Breast epithelium (tissue), 3 donors: ENCODE data around the gene IL18RAP.

ENCODE experiments used
- CTCF ChIP-seq, 3 donors: fragments of 450-650 bp; IDR thresholded peaks; one replicate each; pipeline ENCODE4 v1.5.1; 2016 to 2017; ENCODE audit warnings: antibody characterized with exemption in 3 of 3, mild to moderate bottlenecking in 3 of 3, moderate library complexity in 3 of 3
- POLR2A ChIP-seq: fragments of 450-650 bp; IDR thresholded peaks from one replicate; pipeline ENCODE4 v1.6.1; 2016; ENCODE audit warnings: antibody characterized with exemption, mild to moderate bottlenecking, moderate library complexity
- POLR2AphosphoS5 ChIP-seq, 3 donors: sonication (generic); formaldehyde crosslinking; IDR thresholded peaks; one replicate each; pipeline ENCODE4 v1.6.1; 2017; ENCODE audit warnings: antibody characterized with exemption in 3 of 3

GRCh38 chr2:102383722-102384121, 39.2 kb upstream of the IL18RAP start:
- TF ChIP-seq CTCF (IDR thresholded peaks at IDR 0.05) (no peak), POLR2A (no peak), POLR2AphosphoS5 (IDR thresholded peaks at IDR 0.05) (no peak)
